GM12801 (cell line): ENCODE measurements around the gene RPL22.

Source experiments
- TF ChIP-seq, protein P1 (sequence below): IDR thresholded peaks from one replicate; pipeline ENCODE4 v1.5.1; 2011; ENCODE audit warnings: control low read depth; ENCODE audit not compliant: insufficient read length; ENCODE audit errors: extremely low read depth

The RPL22 gene

DNA sequence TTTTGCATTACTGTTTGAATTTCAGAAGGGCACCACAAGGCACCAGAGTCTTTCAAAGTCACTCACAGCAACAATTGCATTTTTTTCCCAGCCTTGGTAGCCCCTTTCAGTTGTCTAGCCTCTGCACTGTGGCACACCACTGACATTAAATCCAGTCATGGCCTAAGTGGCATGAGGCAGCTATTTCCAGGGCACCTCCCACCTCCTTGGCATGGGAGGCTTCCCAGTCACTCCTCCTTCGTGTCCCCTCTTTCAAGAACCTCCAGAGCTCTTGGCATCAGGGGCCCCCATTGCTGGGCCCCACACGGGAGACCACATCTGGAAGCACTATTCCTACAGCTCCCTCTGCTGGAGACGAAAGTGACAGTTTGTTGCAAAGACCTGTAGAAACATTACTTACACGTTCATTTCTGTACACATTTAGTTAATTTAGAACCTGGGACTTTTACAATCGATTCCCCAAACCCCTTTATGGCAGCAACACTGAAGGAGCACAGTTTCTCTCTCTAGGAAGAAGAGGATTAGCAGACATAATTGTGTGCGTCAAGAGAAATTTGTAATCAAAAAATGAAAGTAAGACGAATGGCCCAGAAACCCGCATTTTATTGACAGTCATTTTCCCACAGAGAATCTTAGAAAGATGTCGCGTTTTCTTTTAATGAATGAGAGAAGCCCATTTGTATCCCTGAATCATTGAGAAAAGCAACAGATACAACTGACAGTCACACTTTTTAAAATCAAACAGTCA is 13.6 kb downstream of the RPL22 start:
- TF ChIP-seq, protein P1, sequence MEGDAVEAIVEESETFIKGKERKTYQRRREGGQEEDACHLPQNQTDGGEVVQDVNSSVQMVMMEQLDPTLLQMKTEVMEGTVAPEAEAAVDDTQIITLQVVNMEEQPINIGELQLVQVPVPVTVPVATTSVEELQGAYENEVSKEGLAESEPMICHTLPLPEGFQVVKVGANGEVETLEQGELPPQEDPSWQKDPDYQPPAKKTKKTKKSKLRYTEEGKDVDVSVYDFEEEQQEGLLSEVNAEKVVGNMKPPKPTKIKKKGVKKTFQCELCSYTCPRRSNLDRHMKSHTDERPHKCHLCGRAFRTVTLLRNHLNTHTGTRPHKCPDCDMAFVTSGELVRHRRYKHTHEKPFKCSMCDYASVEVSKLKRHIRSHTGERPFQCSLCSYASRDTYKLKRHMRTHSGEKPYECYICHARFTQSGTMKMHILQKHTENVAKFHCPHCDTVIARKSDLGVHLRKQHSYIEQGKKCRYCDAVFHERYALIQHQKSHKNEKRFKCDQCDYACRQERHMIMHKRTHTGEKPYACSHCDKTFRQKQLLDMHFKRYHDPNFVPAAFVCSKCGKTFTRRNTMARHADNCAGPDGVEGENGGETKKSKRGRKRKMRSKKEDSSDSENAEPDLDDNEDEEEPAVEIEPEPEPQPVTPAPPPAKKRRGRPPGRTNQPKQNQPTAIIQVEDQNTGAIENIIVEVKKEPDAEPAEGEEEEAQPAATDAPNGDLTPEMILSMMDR = no peak

DNA sequence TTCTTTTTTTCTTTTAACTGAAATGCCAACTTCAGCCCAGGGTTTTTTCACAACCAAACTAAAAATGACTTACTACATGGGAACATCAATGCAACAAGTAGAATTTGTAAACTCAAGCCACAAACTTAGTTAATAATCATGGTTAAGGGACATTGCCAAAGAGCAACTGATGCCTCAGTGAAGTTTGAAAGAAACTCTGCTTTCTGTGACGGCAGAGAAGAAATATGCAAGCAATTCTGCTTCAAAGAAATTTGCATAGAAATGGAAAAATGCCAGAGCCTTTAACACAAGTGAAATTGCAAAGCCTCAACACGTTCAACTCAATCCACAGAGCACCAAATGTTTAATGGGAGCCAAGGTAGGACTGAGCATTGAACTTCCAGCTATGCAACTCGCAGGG is 14.2 kb downstream of the RPL22 start:
- TF ChIP-seq, protein P1 = no peak

DNA sequence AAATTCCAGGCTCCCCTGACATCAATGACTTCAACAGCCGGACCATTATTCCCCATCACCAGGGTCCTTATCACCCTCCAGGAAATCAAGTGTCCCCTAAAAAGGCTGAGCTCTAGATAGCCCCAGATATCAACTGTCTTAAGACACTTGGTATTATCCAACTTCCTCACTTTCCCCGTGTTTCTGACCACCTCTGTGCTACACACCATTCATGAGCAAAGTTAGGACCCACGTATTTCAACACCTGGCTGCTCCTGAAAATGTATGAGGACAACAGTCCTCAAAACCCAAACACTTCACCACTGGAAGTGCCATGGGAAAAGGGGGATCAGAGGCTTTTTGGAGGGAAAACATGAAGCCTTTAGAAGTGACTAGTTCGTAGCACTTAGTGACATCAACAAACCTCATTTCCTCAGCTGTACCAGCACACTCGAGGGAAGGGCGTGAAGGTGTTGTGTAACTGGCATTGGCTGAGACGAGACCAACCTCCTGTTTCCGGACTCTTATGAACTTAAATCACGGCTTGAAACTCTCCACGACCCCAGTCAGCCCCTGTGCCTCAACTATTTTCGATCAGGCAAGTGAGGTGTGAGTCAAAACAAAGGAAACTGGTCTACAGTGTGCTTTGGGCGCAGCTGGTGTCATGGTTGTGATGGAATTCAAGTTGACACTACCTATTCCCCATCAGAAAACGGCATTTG is 15.2 kb downstream of the RPL22 start:
- TF ChIP-seq, protein P1 = no peak

DNA sequence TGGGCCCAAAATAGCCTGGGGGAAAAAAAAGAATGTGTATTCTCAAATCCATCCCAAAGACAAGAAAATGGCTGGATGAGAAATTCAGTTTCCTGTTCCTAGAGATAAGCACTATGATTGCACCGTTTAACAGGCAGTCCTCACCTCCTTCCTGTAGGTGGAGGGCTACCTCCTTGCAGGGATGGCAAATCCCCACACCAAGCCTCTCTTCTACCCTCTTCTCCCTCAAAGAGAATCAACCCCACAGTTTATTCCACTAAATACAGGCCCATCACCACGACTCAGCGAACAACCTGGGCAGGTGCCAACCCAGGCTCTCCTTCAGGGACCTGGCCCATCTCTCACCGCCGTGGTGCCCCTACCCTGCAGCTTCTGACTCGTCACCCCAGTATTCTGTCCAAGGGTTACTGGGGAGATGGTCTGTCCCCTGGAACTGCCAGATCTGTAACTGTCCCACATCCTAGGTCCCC is 15.8 kb downstream of the RPL22 start:
- TF ChIP-seq, protein P1 = no peak

DNA sequence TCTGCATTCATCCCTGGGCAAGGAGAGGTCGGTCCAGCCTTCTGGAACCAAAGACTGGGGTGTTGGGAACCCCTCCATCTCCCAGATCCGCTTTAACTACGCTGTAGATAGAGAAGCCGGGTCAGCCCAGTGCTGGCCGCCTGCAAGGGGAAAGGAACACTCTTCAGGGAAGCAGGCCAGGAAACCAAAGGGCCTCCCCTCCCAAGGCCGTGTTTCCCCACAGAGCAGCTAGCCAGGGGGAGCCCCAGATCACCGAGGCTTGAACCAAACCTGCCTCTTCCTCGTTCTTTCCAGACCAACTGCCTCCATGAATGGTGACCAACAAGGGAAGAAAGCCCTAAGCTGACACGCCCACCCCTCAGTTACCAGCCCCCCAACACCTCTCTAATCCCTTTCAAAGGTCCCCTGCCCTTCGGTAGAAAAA is 18.0 kb downstream of the RPL22 start:
- TF ChIP-seq, protein P1 = no peak

DNA sequence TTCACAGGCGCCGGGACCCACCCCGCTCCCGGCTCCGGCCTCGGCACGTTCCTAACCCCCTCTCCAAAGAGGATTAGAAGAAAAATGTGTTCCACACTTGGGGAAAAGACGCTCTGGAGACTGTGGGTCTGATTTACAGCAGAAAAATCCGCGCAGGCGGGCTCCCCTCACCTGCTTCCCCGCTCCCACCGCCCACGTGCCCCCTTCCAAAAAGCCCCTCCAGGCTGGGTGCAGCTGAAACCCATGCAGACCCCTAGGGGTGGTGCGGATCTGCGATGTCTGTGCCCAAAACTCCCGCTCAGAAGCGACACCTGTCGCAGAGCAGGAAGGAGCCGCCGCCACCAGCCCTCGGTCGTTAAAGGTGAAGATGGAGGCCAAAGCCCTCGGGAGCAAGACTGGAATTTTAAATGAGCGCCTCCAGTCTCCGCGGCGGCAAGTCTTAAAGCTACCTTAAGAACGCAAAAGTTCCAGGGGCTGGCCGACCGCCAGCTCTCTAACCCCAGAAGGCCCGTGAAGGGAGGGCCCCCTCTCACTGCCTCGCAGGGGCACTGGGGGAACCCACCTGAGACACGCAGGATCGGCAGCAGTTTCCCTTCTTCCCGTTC is 18.6 kb downstream of the RPL22 start:
- TF ChIP-seq, protein P1 = no peak

DNA sequence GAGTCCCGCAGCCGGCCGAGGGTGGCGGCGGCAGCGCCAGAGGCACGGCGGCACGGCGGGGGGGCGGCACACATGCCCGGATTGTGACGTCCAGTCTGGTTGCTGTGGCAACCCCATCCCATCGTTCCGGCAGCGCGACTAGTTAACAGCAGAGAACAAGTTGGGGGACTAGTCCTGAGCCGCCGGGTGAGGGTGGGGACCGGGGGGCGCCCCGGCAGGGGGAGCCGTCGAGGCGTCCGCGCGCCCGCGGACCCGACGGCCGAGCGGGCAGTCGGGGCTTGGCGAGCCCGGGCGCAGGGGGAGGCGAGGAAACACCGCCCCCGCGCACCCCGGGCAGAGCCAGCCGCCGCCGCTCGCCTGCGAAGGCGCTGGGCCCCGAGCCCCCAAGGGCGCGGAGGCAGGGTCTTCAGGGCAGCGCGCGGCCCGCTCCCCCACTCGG is 19.1 kb downstream of the RPL22 start, which contains the start of gene CHD5:
CHD5 (minus strand) TSS at position 54 of the 439 bp plus-strand sequence. CDS start 298 bp downstream, outside the sequence.
- TF ChIP-seq, protein P1 = no peak
